CD4-positive, alpha-beta T cell treated with Interferon alpha-2 for 1 hour (primary cell): ENCODE results near the gene UNC119B.
"Not testable (repeated sequence)": the region's sequence is repeated elsewhere in the genome, so short reads cannot be mapped to it uniquely, and the experiment has no call there.

ENCODE experiments used
- DNase-seq, 2 donors: peaks; one replicate each; pipeline ENCODE4 v3.0.0-alpha.2; 2020 to 2022

Gene UNC119B

DNA sequence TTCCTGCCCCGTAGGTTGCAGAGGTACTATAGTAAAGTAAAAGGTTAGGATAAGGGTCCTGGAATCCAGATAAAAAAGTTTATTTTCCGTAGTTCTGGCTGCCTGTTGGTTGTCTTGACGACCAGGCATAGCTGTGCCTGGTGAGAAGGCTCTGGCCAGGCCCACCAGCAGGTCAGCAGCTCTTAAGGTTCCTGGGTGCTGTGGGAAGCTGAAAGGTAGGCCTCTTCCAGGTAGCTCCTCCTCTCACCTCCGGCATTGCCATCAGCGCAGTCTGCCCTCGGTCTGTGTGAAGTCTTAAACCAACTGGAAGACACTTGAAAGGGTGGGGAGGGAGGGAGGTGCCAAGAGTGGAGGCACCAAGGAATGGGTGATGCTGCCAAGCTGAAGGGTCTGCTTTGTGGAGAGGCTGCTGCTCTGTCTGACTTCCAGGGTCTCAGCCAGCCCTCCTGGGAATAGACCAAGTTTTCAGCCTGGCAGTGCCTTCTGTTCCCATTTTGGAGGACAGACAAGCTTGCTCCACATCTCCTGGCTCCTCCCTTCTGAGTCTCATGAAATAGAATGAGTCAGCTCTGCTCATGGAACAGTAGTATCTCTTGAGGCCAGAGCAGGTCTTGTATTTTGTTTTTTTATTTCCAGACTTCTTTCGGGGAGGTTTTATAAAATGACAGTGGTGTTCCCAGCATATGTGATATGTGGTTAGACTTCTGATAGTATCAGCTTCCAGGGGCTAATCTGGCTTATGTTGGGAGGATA, 10.2 kb downstream of the UNC119B start:
- no peak for DNase-seq

DNA sequence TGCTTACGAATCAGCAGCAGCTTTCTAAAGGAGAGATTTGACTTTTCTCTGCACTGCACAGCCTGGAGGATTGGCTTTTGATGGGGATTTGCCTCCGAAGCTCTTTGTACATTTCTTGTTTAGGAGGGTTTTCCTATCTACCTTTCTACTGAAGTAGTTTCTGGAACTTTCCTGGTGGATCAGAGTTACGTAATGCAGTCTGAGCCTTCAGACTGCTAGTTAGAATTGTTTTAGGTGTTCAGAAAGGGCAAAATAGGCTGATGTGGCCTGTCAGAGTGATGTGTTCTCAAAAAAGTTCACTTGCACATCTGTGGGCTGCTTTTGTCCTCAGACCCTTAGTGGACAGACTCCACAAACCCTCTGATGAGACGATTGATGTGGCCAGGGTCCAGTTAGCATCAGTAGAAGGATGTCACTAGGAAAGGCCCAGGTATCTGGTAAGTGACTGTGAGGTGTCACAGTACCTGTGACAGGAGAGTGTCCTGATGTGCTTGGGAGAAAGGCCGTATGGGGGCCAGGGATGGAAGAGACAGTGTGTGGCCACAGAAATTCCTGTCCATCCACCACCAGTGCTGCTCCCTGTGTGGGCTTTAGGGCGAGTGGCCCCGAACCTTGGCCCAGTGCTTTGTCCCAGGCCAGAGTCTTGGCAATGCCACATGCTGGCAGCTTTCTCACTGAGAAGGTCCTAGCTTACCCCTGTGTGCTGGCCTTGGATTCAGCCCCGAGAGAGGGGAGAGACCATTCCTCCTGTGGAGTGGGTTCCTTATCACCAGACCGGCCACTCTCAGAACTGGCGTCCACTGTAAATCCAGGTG, 10.9 kb downstream of the UNC119B start:
- no peak for DNase-seq

DNA sequence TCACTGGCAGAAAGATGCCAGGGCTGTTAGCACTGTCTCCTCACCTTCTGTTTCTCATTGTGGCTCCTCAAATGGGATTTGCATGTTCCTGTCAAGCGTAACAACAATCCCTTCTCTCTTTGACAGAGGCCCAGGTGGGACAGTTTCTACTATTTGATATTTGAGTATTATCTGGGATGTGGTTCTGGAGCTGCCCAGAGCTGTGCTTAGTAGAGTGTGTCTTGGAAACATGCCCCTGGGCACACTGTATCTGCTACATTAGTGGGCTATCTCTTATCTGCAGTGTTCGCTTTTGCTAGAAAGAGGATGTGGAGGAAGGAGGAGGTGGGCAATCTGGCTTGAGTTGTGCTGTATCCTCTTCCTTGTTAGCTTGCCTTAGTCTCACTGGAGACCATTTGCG, 11.6 kb downstream of the UNC119B start:
- no peak for DNase-seq

DNA sequence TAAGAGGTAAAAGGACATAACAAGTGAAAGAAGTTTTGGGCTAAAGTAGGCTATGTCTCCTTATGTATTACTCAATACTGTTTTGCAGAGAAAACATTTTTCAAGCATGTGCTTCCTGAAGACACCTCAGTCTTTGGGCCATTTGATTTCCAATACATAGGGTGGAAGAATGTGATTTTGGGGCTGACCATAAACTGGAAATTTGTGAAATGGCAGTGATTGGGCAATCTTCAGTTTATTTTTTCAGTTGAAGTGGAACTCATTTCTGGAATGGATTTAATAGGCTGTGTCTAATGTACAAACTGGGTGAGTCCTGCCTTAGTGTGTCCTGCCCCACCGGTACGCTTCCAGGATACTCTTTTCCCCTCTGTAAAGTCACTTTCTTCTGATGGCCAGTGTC, 12.5 kb downstream of the UNC119B start:
- DNase-seq, result no peak

DNA sequence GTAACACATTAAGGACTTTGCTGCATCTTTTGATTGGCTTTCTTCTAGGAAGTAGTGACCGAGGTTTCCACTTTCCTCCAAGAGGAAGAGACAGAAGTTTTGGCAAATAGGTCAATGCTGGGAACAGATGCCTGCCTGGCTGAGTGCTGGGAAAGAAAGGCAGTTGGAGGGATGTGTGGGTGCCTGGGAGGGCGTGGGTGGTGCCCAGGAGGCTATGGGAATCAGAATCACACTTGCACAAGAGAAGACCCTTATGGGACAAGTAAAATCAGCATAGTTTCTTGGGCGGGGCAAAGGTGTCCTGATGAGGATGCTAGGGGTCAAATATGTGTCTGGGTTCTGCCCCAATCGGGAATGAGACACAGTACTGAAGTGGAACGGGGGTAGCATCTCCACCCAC, 14.5 kb downstream of the UNC119B start:
- DNase-seq, result no peak

DNA sequence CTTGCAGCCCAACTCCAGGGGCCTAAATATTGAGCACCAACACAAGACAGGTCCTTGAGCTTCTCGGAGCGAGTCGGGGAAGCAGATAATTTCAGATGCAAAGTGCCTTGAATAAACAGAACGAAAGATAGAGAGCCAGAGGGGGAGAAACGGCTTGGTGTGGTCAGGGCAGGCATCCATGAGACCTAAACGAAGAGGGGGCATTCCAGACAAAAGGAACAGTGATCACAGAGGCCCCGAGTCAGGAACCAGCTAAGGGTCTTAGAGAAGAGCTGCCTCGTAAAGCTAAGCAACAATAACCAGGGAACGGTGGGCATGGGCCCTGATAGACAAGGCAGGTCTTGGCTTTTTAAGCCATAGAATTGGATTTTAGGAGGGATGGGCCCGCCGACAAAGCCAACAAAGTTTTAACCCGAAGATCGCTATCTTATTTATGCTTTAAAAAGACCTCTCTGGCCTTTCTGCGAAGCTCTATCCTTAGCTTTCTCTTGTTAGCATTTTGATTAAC, 14.9 kb downstream of the UNC119B start:
- no peak for DNase-seq

DNA sequence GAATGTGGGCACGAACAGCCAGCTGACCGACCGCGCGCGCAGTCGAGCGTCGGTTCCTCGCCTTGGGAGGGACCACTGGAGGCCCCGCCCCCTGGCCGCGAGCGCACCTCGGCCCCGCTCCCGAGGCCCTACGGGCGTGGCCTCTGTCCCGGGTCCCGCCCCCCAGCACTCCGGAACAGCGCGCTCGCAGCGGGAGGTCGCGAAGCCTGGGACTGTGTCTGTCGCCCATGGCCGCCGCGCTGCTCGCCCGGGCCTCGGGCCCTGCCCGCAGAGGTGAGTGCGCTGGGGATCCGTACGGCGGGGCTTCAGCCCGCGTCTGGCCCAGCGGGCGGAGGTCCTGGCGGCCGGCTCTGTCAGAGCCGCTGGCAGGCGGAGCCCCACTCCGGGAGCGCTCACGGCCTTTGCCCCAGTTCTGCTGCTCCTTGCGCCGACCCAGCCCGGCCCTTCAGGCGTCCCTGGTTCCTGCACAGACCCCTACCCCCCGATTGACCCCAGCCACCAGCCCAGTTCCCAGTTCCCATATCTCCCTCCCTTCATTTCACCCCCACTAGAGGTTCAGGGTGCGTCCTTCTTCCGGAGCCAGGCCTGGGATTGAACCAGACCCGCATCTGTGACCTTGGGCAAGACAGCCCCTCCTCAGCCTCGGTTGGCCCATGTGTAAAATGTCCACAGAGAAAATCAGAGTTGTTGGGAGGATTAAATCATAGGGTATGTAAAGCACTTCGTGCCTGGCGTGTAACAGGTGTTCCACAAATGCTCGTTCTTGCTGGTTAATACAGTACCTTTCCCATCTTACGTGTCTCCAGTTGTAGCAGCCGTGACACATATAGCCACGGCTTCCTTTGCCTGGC, 15.6 kb downstream of the UNC119B start, which contains the start of gene ACADS:
ACADS (plus strand) TSS at position 168 of the 851 bp plus-strand sequence; CDS start at position 228, 60 bp downstream.
- peak; percentile 87 to 92 for DNase-seq

DNA sequence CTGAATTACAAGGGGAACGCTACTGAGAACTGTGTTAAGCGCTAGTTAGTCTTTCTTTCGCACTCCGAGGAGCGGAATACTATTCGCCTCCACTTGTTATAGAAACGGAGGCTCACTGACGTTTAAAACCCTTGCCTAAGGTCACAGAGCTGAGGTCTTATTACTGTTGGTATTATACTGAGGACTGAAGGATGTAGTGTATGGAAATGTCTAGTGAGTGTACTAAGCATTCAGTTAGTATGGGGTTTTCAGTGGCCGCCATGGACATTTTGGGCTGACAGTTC, 16.2 kb downstream of the UNC119B start:
- DNase-seq, result no peak

DNA sequence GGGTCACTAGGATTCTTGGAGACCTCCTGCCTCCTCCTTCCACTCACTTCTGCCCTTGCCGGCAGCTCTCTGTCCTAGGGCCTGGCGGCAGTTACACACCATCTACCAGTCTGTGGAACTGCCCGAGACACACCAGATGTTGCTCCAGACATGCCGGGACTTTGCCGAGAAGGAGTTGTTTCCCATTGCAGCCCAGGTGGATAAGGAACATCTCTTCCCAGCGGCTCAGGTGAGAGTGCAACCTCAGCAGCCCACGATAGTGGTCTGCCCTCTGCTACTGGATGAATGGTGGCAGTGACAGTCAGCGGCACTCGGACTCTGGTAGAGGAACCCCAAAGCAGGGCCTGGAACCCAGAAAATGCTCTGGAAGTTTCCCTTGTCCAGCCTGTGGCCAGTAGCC, 16.7 kb downstream of the UNC119B start:
- no peak for DNase-seq

DNA sequence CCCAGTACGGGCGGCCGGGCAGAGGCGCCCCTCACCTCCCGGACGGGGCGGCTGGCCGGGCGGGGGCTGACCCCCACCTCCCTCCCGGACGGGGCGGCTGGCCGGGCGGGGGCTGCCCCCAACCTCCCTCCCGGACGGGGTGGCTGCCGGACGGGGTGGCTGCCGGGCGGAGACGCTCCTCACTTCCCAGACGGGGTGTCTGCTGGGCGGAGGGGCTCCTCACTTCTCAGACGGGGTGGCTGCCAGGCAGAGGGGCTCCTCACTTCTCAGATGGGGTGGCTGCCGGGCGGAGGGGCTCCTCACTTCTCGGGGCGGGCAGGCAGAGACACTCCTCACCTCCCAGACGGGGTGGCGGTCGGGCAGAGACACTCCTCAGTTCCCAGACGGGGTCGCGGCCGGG, 21.9 kb downstream of the UNC119B start:
- not testable (repeated sequence) for DNase-seq

DNA sequence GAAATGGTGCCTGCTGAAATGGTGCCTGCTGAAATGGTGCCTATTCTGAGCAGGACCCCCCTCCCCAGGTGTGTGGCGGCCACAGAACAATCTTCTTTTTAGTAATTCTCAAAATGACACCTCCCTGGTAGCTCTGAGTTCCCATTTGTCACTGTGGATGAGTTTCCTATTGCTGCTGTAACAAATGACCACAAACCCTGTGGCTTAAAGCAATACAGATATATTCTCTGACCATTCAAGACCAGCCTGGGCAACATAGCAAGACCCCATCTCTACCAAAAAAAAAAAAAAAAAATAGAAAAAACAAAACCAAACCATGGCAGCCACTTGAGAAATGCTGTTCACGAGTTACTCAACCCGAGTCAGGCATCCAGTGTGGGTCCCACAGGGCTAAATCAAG, 23.3 kb downstream of the UNC119B start:
- no peak for DNase-seq

DNA sequence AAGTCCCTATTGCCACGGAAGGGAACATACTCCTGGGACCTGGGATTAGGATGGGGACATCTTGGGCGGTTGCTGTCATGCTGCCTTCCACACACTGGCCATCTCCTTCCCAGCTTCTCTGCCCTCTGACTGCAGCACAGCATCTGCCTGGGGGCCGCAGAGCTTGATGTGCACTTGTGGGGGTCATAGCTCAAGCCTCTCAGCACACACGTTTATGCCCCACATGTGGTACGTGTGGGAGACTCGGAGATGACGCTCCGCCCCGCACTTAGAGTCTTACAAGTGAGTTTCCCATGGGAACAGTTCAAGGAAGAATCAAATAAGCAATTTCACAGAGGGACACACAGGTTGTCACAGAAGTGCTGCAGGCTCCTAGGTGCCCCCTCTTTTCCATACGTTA, 24.0 kb downstream of the UNC119B start:
- no peak for DNase-seq

DNA sequence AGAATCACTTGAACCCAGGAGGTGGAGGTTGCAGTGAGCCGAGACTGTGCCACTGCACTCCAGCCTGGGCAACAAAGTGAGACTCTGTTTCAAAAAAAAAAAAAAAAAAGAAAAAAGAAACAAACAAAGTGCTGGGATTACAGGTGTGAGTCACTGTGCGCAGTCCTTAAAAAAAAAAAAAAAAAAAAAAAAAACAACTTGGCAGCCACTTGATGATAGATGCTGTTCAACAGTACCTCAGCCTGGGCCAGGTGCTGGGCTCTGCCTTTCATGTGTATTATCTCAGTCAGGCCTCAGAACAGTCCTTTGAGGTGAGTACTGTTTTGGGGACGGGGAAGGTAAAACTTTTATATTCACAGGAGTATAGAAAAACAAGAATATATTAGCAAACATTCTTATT, 24.9 kb downstream of the UNC119B start:
- no peak for DNase-seq

DNA sequence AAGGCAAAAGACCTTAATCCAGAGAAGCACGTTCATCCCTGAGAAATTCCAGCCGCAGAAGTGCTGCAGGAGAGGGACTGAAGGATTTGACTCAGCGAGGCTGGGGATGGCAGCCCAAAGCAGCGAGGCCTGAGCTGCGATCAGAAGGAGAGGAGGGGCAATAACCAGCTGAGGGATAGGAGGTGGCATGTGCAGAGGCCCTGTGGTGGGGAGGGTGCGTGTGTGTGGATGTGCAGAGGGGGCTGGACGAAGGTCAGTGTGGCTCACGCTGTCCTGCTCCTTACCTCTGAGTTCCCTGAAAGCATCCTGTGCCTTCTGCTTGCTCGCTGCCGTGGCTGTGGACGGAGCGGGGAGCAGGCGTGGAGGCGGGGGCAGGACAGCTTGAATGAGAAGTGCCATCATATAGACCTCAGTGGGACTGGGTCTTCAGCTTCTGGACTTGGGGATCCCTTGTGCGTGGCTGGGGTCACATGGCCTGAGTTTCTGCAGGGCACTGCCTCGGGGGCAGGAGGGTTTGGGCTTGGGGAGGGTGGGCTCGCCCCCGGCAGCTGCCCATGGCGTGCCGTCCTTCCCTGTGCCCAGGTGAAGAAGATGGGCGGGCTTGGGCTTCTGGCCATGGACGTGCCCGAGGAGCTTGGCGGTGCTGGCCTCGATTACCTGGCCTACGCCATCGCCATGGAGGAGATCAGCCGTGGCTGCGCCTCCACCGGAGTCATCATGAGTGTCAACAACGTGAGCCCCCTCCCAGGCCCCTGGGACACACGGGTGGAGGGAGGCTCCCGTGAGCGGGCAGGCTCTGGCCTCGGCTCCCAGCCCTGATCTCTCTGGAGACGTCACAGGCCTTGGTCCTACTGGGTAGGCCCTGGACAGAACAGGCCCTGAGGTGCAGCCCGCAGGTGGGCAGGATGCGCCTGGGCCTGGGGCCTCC, 26.4 kb downstream of the UNC119B start:
- DNase-seq, result no peak

DNA sequence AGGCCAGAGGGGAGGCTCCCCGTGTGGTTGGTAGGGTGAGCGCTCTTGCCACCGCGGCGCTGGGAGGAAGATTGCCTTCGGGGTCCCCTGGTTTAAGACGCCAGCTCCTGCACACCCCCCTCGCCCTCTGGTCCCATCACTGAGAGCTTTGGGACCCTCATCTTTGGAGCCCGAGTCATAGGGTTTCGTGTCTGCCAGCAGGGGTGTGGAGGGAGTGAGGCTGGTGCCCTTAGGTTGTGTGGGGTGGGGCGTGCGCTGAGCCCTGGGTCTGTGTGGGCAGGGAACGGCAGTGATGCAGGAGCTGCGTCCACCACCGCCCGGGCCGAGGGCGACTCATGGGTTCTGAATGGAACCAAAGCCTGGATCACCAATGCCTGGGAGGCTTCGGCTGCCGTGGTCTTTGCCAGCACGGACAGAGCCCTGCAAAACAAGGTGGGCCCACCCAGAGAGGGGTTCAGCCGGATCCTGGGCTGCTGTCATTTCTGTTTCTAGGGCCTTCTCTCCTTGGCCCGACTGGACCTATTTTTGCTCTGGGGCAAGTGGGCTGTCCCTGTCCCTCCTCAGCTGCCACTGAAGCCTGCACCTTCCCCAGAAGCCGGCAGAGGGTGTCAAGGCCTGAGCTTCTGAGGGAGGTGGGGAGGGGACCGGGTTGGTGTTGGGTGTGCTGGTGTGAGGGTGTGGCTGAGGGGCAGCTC, 27.4 kb downstream of the UNC119B start:
- no peak for DNase-seq

DNA sequence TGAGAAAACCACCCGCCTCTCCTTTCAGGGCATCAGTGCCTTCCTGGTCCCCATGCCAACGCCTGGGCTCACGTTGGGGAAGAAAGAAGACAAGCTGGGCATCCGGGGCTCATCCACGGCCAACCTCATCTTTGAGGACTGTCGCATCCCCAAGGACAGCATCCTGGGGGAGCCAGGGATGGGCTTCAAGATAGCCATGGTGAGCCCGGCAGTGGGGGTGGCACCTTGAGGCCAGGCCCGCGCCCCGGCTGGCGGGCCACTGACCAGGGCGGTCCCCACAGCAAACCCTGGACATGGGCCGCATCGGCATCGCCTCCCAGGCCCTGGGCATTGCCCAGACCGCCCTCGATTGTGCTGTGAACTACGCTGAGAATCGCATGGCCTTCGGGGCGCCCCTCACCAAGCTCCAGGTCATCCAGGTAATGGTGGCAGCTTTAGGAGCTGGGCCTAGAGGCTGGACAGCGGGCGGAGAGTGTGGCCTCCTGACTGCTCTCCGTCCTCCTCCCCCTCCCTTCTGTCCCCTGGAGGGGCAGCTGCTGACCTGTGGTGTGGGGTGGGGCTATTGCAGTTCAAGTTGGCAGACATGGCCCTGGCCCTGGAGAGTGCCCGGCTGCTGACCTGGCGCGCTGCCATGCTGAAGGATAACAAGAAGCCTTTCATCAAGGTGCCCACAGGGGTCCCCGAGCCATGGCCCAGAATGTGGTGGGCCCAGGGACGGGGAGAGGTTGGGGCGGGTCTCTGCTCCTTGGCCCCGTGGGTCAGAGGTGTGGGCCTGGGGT, 28.2 kb downstream of the UNC119B start:
- no peak for DNase-seq

DNA sequence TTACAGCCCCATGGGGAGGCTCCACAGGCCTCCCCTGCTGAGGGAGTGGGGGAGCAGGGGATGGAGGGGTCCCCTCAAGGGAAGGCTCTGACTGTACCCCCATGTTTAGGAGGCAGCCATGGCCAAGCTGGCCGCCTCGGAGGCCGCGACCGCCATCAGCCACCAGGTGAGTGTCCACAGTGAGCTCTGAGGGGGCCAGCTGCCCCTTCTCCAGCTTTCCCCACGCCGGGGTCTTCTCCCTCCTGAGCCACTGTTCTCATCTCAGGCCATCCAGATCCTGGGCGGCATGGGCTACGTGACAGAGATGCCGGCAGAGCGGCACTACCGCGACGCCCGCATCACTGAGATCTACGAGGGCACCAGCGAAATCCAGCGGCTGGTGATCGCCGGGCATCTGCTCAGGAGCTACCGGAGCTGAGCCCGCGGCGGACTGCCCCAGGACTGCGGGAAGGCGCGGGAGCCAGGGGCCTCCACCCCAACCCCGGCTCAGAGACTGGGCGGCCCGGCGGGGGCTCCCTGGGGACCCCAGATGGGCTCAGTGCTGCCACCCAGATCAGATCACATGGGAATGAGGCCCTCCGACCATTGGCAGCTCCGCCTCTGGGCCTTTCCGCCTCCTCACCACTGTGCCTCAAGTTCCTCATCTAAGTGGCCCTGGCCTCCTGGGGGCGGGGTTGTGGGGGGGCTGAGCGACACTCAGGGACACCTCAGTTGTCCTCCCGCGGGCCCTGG, 28.9 kb downstream of the UNC119B start:
- no peak for DNase-seq

DNA sequence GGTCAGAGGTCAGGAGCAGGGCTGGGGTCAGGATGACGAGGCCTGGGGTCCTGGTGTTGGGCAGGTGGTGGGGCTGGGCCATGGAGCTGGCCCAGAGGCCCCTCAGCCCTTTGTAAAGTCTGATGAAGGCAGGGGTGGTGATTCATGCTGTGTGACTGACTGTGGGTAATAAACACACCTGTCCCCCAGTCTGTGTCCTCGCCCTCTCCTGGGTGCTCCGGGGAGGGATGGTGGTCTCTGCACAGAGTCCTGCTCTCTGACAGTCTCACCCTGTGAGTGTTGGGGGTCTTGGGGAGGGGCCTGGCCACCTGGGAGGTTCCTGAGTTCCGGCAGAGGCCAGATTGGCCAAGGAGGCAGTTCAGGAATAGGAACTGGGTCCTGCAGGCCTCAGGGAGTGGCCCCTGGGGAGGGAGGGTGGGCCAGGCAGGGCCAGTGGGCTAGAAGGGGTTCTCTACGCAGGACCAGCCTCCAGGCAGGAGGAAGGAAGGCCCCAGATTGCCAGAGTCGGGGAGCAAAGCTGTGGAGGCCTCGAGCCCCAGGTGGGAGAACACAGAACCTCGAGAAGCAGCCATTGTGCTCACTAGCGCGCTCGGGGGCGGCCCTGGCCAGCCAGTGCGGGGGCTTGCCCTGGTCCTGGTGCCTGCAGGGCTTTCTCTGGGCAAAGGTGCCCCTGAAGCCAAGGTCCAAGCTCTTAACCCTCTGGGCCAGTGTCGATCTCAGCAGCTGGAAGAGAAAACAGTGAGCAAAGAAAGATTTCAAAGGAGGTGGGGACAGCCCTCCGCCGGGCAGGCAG, 29.8 kb downstream of the UNC119B start:
- no peak for DNase-seq

DNA sequence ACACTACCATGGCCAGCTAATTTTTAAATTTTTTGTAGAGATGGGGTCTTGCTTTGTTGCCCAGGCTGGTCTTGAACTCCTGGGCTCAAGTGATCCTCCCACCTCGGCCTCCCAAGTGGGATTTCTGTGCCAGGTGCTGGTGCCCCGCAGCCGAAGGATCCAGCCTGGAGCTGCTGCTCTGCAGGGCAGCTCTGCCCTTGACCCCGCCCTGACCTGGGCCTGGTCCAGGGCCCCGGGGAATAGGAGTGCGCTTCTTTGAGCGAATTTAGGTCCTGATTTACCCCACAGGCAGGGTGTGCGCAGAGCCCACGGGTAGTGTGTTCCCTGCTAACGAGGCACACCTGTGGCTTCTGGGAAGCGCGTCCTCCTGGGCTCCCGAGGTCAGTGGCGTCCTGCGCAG, 30.6 kb downstream of the UNC119B start:
- DNase-seq, result no peak
